Stimulated activated CD4-positive, alpha-beta T cell treated with anti-CD3 and anti-CD28 coated beads, Interleukin-2, amount 100 ng/mL, for 24 hours (primary cell): ENCODE data around the gene DISP2.

Experiments used
- DNase-seq, 2 donors: peaks; one replicate each; pipeline ENCODE4 v3.0.0-alpha.2; 2020

The DISP2 gene

DNA sequence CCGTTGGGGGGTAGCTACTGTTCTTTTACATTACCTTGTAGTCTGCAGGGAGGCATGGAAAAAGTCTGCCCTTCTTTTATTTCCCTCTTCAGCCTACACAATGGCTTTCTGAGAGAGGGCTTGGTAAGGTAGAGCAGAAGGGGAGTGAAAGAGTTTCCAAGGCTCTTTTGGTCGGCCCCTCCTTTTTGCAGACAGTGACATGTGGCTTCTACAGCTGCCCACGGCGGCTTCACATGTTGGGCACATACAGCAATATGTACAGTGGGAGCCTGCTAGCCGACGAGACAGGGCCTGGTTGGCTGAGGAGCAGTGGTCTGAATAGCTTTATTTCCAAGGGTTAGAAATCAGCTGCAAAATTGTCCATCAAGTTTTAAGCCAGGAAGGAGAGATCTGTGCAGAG lies 30.6 kb upstream of the DISP2 start:
- DNase-seq, result no peak

DNA sequence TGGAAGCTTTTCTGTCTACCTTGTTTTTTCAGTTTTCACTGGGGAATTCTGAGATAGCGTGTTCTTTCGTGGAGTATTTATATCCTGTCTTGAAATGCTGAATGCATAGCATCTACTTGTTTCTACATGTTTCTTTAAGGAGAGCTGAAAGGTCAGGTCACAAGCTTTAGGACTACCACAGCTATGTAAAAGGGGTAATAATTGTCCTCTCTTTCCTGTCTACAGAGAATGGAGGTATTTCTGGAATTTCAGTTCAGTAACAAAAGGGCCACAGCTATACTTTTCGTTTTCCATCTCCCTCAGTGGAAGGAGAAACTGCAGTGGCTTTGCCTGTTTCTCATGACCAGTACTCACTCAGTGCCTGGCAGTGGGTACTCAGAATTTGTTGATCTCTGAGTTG lies 29.8 kb upstream of the DISP2 start:
- DNase-seq, result no peak

DNA sequence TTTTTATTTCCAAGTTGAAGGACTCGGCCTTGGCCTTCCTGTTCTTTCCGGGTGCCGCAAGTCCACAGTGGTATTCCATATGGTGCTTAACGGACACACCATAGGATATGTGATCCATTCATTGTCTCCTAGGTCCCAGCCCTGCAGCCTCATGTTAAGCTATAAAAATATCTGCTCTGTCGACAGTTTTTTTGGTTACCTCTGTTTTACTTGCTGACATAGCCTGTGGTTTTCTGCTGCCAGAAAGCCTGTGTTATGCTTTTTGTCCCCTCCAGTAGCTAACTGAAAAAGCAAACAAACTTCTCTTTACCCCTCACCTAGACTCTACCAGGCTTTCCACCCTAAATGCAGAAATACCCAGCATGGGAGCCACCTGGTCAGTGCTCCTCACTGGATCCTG lies 29.3 kb upstream of the DISP2 start:
- DNase-seq, result no peak

DNA sequence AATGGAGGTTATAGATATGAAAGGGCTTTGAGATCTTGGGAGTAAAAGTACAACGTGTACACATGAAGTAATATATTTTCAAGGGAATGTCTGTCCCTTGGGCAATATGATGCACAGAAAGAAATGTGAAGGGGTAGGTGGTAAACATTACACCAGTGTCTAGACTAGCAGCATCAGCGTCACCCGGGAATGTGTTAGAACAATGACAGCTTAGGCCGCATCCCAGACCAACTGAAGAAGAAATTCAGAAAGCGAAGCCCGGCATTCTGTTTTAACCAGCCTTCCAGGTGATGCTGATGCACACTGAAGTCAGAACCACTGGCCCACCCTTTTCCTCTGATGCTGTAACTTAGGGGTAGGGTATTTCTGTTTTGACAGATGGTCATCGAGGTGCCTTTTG lies 28.2 kb upstream of the DISP2 start:
- no peak for DNase-seq

DNA sequence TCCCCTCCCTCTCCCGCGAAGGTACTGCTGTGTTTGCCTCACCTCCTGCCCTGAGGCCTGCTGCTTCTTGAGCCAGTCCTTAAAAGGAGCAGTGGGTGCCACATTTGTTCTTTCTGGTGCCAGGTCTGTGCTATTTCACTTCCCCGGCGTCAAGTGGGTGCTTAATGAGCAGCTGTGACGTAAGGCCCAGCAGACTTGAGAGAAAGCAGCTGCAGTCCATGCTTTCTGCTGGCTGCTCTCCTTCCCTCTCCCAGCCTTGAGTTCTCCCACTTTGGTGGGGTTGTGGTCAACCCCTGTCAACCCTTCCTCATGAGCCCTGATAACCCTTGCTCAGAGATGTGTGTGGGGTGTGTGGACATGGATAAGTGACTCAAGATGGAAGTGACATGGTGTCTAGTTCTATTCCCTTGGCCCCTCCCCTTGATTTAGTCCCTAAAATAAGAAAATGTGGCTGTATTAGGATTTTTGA lies 27.6 kb upstream of the DISP2 start:
- no peak for DNase-seq

DNA sequence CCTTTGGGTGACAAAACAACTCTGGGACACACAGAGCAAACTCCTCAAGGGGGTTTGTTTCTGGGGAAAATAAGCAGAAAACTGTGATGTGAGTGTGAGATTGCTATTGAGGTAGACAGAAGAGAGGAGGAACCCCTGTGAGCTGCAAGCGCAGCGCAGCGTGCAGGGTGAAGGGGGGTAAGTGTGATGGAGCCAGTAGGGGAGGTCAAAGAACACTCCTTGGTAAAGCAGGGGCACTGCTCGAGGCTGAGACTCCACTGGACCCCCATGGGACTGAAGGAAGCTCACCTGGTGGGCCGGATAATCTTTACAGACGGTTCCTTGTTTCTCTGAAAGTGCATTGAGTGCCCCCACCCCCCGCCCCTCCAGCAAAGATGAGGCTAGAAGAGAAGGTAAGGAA lies 27.0 kb upstream of the DISP2 start:
- DNase-seq, result no peak

DNA sequence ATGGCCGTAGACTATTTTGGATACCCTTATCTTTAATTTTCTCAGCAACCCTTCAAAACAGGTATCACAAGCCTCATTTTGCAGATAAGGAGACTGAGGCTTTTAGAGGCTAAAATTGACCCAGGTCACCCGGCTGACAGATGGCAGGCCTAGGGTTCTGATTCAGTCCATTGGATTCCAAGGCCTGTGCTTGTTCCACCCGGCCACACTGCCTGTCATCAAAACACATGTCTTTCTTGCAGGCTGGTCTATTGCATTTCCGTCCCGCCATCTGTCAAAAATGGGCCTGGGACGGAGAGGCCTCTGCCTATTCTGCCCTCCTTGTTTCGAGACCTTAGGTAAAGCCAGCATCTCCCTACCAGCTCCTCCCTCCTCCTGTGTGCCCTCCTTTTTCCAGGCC lies 26.4 kb upstream of the DISP2 start:
- no peak for DNase-seq

DNA sequence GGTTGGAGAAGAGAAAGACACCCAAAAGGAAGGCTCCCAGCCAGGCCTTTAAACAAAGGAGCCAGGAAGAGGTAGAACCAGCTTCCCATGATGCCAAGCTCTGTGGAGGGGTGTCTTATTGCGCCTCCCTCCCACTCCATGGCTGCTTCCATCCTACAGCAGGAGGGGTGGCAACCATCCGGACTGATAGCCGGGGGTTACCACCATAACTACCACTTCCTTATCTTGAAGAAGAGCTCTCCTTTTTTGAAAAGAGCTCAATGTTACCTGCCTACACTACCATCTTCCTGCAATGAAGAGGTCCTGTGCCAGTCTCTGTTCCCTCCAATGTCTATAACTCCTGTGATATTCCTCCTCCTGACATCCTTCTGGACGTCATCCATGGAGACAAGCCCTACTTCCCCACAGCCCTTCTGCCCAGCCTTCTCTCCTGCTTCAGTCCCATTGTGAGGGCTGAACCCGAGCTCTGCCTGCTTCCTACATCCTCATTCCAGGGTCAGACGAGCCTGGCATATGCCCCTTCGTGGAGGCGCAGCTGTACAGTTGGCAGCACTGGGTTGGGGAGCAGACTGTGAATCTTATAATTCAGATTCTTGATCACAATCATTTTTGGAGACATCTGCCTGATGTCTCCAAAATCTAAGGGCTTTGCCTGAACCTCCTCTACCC lies 25.8 kb upstream of the DISP2 start:
- no peak for DNase-seq

DNA sequence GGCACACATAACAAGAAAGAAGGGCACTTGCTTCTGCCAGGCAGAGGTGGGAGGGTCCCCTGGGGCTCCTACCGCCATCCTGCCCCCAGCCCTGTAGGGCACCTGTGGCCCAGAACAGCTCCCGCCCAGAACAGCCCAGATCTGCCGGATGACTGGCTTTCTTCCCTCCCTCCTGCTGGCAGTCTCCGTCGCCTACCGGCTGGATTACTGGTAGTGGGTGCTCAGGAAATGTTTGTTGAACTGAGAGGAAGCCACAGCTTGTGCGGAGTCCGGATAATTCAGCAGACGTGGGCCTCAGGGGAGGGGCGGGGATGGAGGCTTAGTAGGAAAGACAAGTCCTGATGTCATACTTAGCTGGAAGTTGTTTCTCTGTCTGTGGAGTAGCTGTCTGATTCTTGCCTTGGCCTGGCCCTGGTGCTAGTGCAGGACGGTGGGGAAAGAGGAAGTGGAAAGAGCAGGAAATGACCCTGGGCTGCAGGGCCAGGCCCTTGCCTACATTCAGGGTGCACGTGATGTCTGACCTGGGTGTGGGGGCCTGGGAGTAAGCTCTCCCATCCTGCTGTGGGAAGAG lies 24.0 kb upstream of the DISP2 start:
- peak in 1 of 2 donors; percentile 39 for DNase-seq

DNA sequence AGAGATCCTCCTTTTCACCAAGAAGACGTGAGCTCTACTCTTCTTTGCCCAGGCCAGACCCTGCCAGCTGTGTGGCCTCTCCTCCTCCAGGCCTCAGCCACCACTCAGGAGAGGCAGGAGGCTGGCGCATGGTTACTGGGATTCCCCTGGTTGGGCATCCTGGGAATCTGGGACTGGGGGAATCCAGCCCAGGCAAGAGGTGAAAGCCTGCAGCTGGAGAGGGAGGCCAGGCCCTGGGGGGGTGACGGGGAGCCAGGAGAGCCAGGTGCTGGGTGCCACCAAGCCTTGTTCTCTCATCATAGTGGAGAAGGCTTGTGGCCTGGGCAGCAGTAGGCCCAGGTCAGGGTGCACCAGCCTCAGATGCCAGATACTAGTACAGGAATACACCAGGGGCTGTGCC lies 23.5 kb upstream of the DISP2 start:
- DNase-seq, result no peak

DNA sequence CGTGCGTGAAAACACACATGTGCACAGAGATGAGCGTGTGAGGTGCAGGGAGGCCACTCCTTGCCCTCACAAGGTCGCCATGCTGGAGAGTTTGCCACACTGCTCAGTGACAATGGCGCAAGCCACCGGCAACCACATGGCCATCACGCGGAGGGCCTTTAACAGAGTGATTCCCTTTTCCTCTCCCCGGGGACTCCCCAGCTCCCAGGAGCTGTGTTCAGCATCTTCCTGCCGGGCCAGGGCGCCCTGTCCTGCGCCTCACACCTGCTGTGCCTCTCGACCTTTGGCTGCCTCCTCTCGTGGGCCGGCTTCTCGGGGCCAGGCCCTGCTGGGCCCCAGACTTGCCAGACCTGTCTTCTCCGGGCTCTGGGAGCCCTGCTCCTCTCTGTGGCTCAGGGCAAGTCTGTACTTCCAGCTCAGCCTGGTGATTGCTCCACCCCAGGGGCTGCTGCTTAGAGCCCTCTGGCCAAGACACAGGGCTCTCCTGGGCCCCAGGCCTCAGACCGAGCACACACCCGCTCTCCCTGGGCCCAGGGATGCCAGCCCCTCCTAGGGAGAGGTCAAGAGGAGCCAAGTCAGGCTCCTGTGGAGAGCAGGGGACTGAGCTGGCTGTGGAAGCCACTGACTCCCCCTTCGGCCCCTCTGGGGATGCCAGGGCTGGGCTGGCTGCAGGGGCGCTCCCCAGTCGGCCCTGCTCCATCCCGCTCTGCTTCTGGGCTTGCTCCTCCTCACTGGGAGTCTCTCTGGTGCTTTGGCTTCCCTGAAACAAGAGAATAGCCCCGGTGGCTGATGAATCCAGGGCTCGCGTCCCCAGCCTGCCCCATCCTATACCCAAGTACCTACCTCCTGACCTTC lies 22.9 kb upstream of the DISP2 start:
- no peak for DNase-seq

DNA sequence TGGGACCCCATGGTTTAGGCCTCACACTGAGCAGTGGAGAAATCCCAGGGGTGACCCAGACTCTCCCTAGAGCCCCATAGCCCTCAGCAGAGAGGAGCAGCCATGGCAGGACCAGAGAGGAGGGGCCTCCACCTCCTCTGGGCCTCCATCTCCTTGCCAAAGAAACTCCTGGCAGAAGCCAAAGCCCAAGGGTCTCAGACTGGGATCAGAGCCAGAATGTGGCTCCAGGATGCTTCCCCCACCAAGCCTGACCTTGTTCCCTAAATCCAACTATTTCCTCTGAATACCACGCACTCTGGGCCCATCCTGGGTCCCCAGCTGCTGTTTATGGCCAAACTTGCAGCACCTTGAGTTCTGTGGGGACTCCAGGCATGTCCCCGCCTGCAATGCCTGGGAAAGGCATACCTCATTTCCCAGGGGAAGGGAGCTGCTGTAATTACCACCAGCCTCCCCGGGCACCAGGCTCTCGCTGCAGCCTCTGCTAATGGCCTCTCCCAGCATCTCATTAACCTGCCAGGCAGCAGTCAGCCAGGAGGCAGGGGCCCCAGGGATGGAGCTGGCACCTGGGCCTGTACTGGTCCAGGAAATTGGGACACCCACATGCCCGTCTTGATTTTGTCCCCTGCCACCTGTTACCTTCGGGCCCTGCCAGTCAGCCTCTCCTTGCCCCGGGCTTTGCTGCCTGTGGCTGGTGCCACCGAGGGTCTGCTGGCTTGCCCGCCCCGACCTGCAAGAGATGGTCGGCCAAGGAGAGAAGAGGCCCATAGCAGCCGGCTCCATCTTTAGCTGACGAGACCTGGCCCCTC lies 21.9 kb upstream of the DISP2 start:
- DNase-seq, result no peak

DNA sequence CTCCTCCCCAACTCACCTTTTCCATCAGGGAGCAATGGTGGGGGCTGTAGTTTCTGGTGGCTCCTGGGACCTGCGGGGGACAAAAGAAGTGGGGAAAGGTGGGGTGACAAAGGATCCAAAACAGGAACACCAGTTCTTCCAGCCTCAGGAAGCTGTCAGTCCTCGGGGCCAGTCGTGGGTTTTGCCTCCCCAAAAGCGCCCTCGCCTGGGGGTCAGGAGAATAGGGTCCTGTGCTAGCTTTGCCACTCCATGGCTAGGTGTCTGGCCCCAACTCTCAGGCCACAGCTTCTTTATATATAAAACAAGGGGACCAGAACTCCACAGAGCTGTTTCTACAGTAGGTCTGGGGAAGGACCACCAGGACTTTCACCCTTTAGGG lies 21.3 kb upstream of the DISP2 start:
- DNase-seq, result no peak

DNA sequence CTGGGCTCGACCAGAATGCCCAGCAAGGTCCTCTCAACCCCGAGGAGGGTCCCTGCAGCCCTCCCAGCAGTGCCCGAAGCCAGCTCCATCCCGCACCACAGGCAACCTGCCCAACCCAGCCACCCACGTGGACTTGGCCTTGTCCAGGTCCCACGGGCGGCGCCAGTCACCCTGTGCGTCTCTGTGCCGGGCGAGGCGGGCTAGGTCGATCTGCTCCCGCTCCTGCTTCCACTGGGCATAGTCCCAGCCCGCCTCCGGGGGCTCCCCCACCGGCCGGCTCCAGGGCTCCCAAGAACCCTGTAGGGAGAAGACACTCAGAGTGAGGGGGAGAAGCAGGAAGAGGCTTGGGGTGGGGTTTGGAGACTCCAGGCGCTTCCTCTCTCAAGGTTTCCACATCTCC lies 20.4 kb upstream of the DISP2 start:
- DNase-seq, result no peak

DNA sequence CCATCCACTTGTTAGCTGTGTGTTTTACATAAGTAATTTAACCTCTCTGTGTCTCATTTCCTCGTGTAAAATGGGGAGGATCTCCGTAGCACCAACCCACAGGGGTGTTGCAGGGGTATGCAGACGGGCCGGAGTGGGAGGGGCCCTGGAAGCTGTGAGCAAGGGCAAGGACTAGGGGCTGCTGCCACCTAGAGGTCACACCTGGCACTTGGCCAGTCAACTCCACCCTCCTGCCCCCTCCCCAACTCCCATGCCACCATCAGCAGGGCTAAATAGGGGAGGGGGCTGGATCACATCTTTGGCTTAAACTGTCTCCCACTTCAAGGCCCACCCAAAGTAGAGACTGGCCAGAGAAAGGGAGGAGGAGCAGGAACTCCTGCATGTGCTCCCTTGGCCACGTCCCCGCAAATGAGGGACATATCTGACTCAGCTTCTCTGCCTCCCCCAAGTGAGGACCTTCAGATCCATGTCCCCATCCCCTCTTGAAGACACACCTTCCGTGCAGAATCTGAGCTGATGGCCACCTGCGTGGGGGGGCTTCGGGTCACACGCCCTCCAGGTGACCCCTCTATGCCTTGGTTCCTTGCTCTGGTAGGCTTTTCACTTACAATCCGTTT lies 19.9 kb upstream of the DISP2 start:
- DNase-seq, result peak; percentile 85

DNA sequence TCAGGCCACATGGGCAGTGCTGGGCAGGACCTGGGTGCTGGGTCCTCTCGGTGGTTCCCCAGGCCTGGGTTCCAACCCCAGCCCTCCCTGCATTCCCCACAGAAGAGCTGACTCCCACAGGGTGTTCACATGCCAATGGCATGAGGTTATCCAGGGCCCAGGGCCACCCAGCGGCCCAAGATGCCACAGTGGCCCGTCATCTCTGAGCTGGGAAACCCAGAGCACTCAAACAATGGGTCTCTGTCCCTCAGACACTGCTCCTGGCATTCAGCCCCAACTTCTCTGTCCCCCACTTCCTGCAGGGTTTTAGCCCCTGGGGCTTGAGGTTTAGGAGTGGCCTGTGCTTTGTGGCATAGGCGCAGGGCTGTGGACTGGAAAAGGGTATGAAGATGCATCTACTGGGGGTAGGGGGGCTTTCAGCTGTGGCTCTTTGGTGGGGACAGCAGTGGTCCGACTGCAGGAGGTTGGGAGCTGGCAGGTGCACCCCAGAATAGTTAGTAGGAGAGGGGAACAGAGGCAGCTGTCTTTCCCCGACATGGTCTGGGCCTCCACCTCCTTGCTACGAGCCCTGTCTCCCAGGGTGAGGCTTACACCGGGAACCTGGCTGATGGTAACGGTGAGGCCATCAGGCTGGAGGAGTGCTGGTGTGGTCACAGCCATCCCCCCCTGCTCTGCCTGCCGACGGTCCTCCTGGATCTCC lies 18.9 kb upstream of the DISP2 start:
- DNase-seq, result no peak

DNA sequence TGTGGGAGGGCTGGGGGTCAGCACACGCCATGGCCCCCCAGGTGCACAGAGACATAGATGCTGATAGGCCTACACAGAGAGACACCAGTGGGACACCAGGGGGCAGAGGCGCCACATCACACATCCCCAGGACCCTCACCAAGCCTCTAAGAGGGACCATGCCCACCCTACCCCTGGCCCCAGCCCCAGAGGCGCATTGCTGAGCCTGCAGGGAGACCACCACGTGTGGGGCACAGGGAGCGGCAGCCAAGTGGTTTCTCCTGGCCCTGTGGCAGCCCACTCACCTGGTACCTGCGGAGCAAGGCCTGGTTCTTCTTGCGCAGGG lies 18.4 kb upstream of the DISP2 start:
- DNase-seq, result no peak

DNA sequence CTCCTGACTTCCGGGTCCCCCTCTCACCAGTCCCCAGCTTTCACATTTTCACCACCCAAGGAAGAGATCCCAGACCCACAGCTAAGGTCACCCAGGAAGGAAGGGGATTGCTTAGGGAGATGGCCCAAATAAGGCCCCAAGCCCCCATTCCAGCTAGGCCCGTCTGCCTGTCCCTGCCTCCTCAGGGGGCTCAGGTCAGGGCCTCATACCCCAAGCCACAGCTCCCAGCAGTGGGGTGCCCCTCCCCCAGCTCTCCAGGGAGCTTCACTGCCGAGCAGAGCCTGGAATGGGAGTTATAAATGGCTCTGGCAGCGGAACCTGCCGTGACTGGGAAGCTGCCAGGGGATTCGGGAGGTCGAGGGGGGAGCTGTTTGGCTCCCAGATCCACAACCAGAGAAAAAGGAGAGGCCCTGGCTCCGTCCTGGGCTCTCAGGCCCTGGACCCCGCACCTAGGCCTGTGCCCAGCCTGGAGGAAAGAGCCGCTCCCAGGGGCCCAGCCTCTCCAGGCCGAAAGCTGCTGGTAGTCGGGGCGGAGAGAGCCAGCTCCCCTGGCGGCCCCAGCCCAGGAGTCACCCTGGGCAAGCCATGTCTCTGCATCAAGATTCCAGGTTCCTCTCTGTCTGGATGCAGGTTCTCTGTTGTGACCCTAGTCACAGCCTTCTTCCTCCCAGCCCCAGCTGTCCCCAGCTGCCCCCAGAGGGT lies 17.8 kb upstream of the DISP2 start:
- DNase-seq, result no peak

DNA sequence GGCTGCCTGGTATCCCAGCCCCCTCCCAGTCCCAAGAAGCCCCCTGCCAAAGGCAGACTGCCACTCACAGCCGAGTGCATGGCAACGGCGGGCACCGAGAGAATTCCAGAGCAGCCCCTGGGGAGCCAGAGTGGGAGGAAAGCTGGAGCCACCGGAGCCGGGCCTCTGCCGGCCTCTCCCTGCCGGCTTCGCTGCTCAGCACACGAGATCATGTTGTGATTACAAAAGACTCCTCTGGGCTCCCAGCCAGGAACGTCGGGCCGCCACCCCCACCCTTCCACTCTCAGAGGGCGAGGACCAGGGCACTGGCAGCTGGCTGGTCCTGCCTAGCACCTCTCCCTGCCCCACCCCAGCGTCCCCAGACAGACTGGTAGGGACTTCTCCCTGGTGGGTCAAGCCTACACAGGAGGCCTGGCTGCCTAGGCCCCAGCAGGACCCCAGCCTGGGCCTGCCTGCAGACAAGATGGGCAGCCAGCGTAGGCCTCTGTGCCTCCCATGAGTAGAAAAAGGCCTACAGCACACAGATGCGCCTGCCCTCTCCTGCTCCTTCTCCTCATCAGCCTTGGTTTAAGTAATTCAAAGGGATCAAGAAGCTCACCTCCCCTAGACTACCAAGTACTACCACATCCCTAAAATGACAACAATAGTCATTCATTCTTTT lies 17.1 kb upstream of the DISP2 start, which contains the start of gene CCDC9B:
Gene CCDC9B (minus strand): TSS at position 200 of the 661 bp plus-strand sequence. CDS start 120 bp downstream, at position 80.
- no peak for DNase-seq

DNA sequence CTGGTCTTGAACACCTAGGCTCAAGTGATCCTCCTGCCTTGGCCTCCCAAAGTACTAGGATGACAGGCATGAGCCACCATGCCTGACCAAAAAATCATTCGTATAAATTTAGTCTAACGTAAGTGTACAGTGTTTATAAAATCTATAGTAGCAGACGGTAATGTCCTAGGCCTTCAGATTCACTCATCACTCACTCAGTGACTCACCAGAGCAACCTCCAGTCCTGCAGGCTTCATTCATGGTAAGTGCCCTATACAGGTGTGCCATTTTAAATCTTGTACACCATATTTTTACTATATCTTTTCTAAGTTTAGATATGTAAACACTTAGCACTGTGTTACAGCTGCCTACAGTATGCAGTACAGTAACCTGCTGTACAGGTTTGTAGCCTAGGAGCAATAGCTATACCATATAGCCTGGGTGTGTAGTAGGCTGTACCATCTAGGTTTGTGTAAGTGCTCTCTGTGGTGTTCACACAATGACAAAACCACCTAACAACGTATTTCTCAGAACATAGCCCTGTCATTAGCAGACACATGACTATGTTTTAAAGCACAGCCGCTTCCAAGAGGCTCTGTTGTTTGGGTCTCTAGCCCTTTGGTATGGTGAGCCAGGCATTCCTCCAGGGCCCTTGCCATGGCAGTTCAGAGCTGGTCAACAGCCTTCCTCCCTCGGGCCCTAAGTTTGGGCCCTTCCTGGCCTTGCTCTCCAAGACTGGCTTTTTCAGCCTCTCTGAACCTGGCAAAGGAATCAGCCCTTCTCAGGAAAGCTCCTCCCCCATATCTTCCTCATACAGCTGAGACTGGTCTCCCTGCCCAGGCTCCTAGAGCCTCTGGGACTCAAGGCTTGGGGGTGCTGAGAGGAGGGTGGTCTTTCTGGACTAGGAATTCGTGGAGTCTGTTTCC lies 15.4 kb upstream of the DISP2 start:
- no peak for DNase-seq
